ENCODE results near the gene PDE6C.

PDE6C gene

GRCh38 chr10:93615576-93616235 is 3.4 kb downstream of the PDE6C start:
- intact Hi-C loops (cut with DNase I; ENCODE audit: low total_unique reads): no loop called here
- no peak for DNase-seq
- H3K9me3 ChIP-seq: no peaks in the 10 kb centered on the region
- H3K27ac ChIP-seq: no peak overlapping the region
- no peak for TF ChIP-seq CTCF (IDR thresholded peaks at IDR 0.05)
- H3K4me1 ChIP-seq: no peaks in the 10 kb centered on the region
- no peak overlapping the region for H3K4me3 ChIP-seq
- H3K27me3 ChIP-seq: no peaks in the 10 kb centered on the region
- no peaks in the 10 kb centered on the region for H3K36me3 ChIP-seq

- no peak overlapping the region for H3K27ac ChIP-seq
- intact Hi-C loops (cut with DNase I; ENCODE audit: low total_unique reads): no loop called here
- no peaks in the 10 kb centered on the region for H3K27me3 ChIP-seq
- H3K36me3 ChIP-seq: no peaks in the 10 kb centered on the region
- H3K9me3 ChIP-seq: no peaks in the 10 kb centered on the region
- TF ChIP-seq CTCF (IDR thresholded peaks at IDR 0.05): no peak
- H3K4me3 ChIP-seq: no peak overlapping the region
- H3K4me1 ChIP-seq: no peaks in the 10 kb centered on the region
- no peak for DNase-seq
These were observed 8.6 kb downstream of the PDE6C start for GRCh38 chr10:93620925-93621324.

GRCh38 chr10:93622942-93623341 is 10.6 kb downstream of the PDE6C start:
- no peaks in the 10 kb centered on the region for H3K9me3 ChIP-seq
- DNase-seq: no peak
- H3K27ac ChIP-seq: no peak overlapping the region
- TF ChIP-seq CTCF (IDR thresholded peaks at IDR 0.05): no peak
- H3K27me3 ChIP-seq: no peaks in the 10 kb centered on the region
- H3K4me3 ChIP-seq: no peak overlapping the region
- intact Hi-C loops (cut with DNase I; ENCODE audit: low total_unique reads): no loop called here
- H3K4me1 ChIP-seq: no peaks in the 10 kb centered on the region
- H3K36me3 ChIP-seq: no peaks in the 10 kb centered on the region

GRCh38 chr10:93628858-93629257 is 16.5 kb downstream of the PDE6C start:
- no peaks in the 10 kb centered on the region for H3K36me3 ChIP-seq
- no peaks in the 10 kb centered on the region for H3K4me1 ChIP-seq
- intact Hi-C loops (cut with DNase I; ENCODE audit: low total_unique reads): no loop called here
- H3K27ac ChIP-seq: no peak overlapping the region
- DNase-seq: no peak
- no peak for TF ChIP-seq CTCF (IDR thresholded peaks at IDR 0.05)
- H3K27me3 ChIP-seq: no peaks in the 10 kb centered on the region
- H3K4me3 ChIP-seq: no peak overlapping the region
- no peaks in the 10 kb centered on the region for H3K9me3 ChIP-seq

- TF ChIP-seq CTCF (IDR thresholded peaks at IDR 0.05): no peak
- no peaks in the 10 kb centered on the region for H3K4me1 ChIP-seq
- DNase-seq: no peak
- intact Hi-C loops (cut with DNase I; ENCODE audit: low total_unique reads): no loop called here
- H3K27me3 ChIP-seq: no peaks in the 10 kb centered on the region
- no peaks in the 10 kb centered on the region for H3K36me3 ChIP-seq
- no peak overlapping the region for H3K27ac ChIP-seq
- H3K4me3 ChIP-seq: no peak overlapping the region
- no peaks in the 10 kb centered on the region for H3K9me3 ChIP-seq
These were observed 17.4 kb downstream of the PDE6C start for GRCh38 chr10:93629647-93630305.
